ENCODE data around the gene SEMA5B. TPM values are rescaled to one million over a fixed set of nuclear protein-coding genes. Genes with fewer than 3 reads are reported as not detected.

SEMA5B gene
- total and polyA plus RNA-seq, 2 of the 4 experiments (the other 2 are of a cell fraction), result not detected

GRCh38 chr3:123070510-123070909 lies 42.9 kb upstream of the SEMA5B start:
- H2AK9ac ChIP-seq (replicated peaks; ENCODE audit: low read depth, low read length, poor library complexity), result no peak overlapping the region
- no peak overlapping the region for H3K9ac ChIP-seq (ENCODE audit: low read depth, low read length)
- no peak overlapping the region for H3K4me2 ChIP-seq (ENCODE audit: low read depth, low read length)
- no peak overlapping the region for H2AFZ ChIP-seq (replicated peaks; ENCODE audit: low read length, poor library complexity)
- H3K23ac ChIP-seq (ENCODE audit: low read depth, low read length), result no peak overlapping the region; the same call in 1 of the 2 replicates
- H3K27ac ChIP-seq (ENCODE audit: insufficient read depth, low read length), result no peak overlapping the region
- peaks cover 59% of the 10 kb centered on the region for H4K20me1 ChIP-seq (ENCODE audit: insufficient read depth, low read length)
- ATAC-seq (ENCODE audit: low read depth) (no peak), DNase-seq (no peak)
- no peak overlapping the region for H4K91ac ChIP-seq (ENCODE audit: insufficient read depth, low read depth, low read length)
- no peaks in the 10 kb centered on the region for H3K36me3 ChIP-seq (ENCODE audit: control insufficient read depth, insufficient read depth, low read length)
- H2BK120ac ChIP-seq (ENCODE audit: low read depth, low read length), result no peak overlapping the region
- no peak overlapping the region for H2BK5ac ChIP-seq (ENCODE audit: low read depth, low read length, poor library complexity, severe bottlenecking)
- H3K56ac ChIP-seq (ENCODE audit: extremely low read depth, insufficient read depth, low read length), result no peak overlapping the region
- peaks cover 31 to 71% of the 10 kb centered on the region in 2 experiments for H3K79me1 ChIP-seq (ENCODE audit: low read depth in 1 of 2, low read length in 2 of 2)
- H3K4me1 ChIP-seq (ENCODE audit: control insufficient read depth, insufficient read depth, low read length), result peaks cover 9% of the 10 kb centered on the region
- H4K8ac ChIP-seq (ENCODE audit: low read depth in 2 of 2, low read length in 2 of 2), result no peak overlapping the region
- H3K9me1 ChIP-seq (ENCODE audit: insufficient read depth, low read length), result peaks cover 22% of the 10 kb centered on the region
- H3K18ac ChIP-seq (ENCODE audit: low read depth, low read length), result no peak overlapping the region
- no peak overlapping the region; the same call in 1 of the 2 replicates for H2AK5ac ChIP-seq (ENCODE audit: low read depth, low read length)
- in situ Hi-C loops (cut with MboI; ENCODE audit: low sequenced_read_pairs), result no loop called here
- POLR2A ChIA-PET (ENCODE audit: unreplicated experiment), result no interaction called here
- H3K9me3 ChIP-seq (ENCODE audit: control insufficient read depth, insufficient read depth, low read length), result no peaks in the 10 kb centered on the region
- no peak overlapping the region for H3K4me3 ChIP-seq (ENCODE audit: insufficient read depth, low read depth, low read length)
- H2BK20ac ChIP-seq (ENCODE audit: low read depth, low read length), result no peak overlapping the region
- H3K4ac ChIP-seq (ENCODE audit: low read depth, low read length), result no peak overlapping the region
- H2BK15ac ChIP-seq (ENCODE audit: low read depth, low read length), result no peak overlapping the region
- intact Hi-C loops (cut with micrococcal nuclease), result no loop called here
- H3K27me3 ChIP-seq (ENCODE audit: control insufficient read depth, insufficient read depth, low read length), result no peaks in the 10 kb centered on the region
- no peak overlapping the region for H4K5ac ChIP-seq (ENCODE audit: low read depth, low read length)
- WGBS, 2 experiments (ENCODE audit: extremely low coverage in 2 of 2, insufficient read length in 1 of 2), result 80% methylated on average over 2 of the region's 8 CpGs; no CpG with 5 or more reads in 1 of the 2 experiments
- CTCF ChIA-PET, result no interaction called here
- BruUV-seq (replicated peaks), result no TSS peak
- H3K14ac ChIP-seq (replicated peaks; ENCODE audit: low read depth, low read length), result no peak overlapping the region
- no peak for TF ChIP-seq NFE2L2 (IDR thresholded peaks at IDR 0.05; ENCODE audit: low read depth, low read length)
- no peak for TF ChIP-seq FOS (IDR thresholded peaks at IDR 0.05; ENCODE audit: low read depth, low read length)
- TF ChIP-seq, protein P1, sequence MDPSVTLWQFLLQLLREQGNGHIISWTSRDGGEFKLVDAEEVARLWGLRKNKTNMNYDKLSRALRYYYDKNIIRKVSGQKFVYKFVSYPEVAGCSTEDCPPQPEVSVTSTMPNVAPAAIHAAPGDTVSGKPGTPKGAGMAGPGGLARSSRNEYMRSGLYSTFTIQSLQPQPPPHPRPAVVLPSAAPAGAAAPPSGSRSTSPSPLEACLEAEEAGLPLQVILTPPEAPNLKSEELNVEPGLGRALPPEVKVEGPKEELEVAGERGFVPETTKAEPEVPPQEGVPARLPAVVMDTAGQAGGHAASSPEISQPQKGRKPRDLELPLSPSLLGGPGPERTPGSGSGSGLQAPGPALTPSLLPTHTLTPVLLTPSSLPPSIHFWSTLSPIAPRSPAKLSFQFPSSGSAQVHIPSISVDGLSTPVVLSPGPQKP (IDR thresholded peaks at IDR 0.05; ENCODE audit: borderline replicate concordance, low read depth, low read length), result no peak
- TF ChIP-seq CEBPB (IDR thresholded peaks at IDR 0.05; ENCODE audit: low read depth, low read length), result no peak
- TF ChIP-seq SMC3 (IDR thresholded peaks at IDR 0.05; ENCODE audit: low read depth, low read length), result no peak
- no peak for TF ChIP-seq CHD1 (IDR thresholded peaks at IDR 0.05; ENCODE audit: low read depth, low read length)
- TF ChIP-seq RCOR1 (IDR thresholded peaks at IDR 0.05; ENCODE audit: insufficient replicate concordance, low read length), result no peak
- TF ChIP-seq MXI1 (IDR thresholded peaks at IDR 0.05; ENCODE audit: borderline replicate concordance, low read depth, low read length), result no peak
- TF ChIP-seq, protein P2, sequence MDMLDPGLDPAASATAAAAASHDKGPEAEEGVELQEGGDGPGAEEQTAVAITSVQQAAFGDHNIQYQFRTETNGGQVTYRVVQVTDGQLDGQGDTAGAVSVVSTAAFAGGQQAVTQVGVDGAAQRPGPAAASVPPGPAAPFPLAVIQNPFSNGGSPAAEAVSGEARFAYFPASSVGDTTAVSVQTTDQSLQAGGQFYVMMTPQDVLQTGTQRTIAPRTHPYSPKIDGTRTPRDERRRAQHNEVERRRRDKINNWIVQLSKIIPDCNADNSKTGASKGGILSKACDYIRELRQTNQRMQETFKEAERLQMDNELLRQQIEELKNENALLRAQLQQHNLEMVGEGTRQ (IDR thresholded peaks at IDR 0.05; ENCODE audit: low read depth, low read length), result no peak
- TF ChIP-seq POLR2A (IDR thresholded peaks at IDR 0.05; ENCODE audit: low read depth, low read length), result no peak
- no peak for TF ChIP-seq MAFK (IDR thresholded peaks at IDR 0.05; ENCODE audit: low read depth, low read length)
- no peak for TF ChIP-seq RAD21 (IDR thresholded peaks at IDR 0.05; ENCODE audit: low read length)
- no peak for TF ChIP-seq CTCF (conservative IDR thresholded peaks at IDR 0.05; ENCODE audit: low read depth, low read length)
- TF ChIP-seq RFX5 (IDR thresholded peaks at IDR 0.05; ENCODE audit: low read depth, low read length), result no peak
- dilution Hi-C loops (cut with HindIII; ENCODE audit: low sequenced_read_pairs, unreplicated experiment), result no loop called here

All from IMR-90 (cell line).